ENCODE results near the gene TNFSF10.

- TF ChIP-seq, protein P1, sequence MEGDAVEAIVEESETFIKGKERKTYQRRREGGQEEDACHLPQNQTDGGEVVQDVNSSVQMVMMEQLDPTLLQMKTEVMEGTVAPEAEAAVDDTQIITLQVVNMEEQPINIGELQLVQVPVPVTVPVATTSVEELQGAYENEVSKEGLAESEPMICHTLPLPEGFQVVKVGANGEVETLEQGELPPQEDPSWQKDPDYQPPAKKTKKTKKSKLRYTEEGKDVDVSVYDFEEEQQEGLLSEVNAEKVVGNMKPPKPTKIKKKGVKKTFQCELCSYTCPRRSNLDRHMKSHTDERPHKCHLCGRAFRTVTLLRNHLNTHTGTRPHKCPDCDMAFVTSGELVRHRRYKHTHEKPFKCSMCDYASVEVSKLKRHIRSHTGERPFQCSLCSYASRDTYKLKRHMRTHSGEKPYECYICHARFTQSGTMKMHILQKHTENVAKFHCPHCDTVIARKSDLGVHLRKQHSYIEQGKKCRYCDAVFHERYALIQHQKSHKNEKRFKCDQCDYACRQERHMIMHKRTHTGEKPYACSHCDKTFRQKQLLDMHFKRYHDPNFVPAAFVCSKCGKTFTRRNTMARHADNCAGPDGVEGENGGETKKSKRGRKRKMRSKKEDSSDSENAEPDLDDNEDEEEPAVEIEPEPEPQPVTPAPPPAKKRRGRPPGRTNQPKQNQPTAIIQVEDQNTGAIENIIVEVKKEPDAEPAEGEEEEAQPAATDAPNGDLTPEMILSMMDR (conservative IDR thresholded peaks at IDR 0.05; ENCODE audit: low read depth, low read length) = no peak
- no peak for TF ChIP-seq SMC3 (IDR thresholded peaks at IDR 0.05; ENCODE audit: low read depth, low read length)
- TF ChIP-seq POLR2A (IDR thresholded peaks at IDR 0.05; ENCODE audit: low read depth, low read length) = no peak
- no peak for TF ChIP-seq CEBPB (IDR thresholded peaks at IDR 0.05; ENCODE audit: low read depth, low read length)
- TF ChIP-seq FOS (IDR thresholded peaks at IDR 0.05; ENCODE audit: low read depth, low read length) = no peak
- TF ChIP-seq RFX5 (IDR thresholded peaks at IDR 0.05; ENCODE audit: low read depth, low read length) = no peak
- TF ChIP-seq MAFK (IDR thresholded peaks at IDR 0.05; ENCODE audit: low read depth, low read length) = no peak
- TF ChIP-seq RAD21 (IDR thresholded peaks at IDR 0.05; ENCODE audit: low read length) = no peak
- no peak for TF ChIP-seq RCOR1 (IDR thresholded peaks at IDR 0.05; ENCODE audit: insufficient replicate concordance, low read length)
- TF ChIP-seq MXI1 (IDR thresholded peaks at IDR 0.05; ENCODE audit: borderline replicate concordance, low read depth, low read length) = no peak
- TF ChIP-seq, protein P2, sequence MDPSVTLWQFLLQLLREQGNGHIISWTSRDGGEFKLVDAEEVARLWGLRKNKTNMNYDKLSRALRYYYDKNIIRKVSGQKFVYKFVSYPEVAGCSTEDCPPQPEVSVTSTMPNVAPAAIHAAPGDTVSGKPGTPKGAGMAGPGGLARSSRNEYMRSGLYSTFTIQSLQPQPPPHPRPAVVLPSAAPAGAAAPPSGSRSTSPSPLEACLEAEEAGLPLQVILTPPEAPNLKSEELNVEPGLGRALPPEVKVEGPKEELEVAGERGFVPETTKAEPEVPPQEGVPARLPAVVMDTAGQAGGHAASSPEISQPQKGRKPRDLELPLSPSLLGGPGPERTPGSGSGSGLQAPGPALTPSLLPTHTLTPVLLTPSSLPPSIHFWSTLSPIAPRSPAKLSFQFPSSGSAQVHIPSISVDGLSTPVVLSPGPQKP (IDR thresholded peaks at IDR 0.05; ENCODE audit: borderline replicate concordance, low read depth, low read length) = no peak
Observed at GRCh38 chr3:172465281-172465680, 57.9 kb downstream of the TNFSF10 start.
